Epithelial cell of esophagus (primary cell): ENCODE data around the gene SYCP2.

Experiments used
- DNase-seq: peaks from one replicate; pipeline ENCODE4 v3.0.0; 2010; ENCODE audit warnings: low read depth
- H3K4me3 ChIP-seq: 2 replicates; pipeline ENCODE4 v1.5.1; 2011; ENCODE audit warnings: mild to moderate bottlenecking, low read length, control low read depth
- TF ChIP-seq, protein P1 (sequence below): IDR thresholded peaks from 2 replicates; pipeline ENCODE4 v1.5.1; 2011; ENCODE audit warnings: low read depth, mild to moderate bottlenecking, low read length, control low read depth, inconsistent platforms; ENCODE audit not compliant: insufficient read depth; ENCODE audit errors: missing control alignments

Gene SYCP2

GRCh38 chr20:59817846-59818615 is 115.4 kb downstream of the SYCP2 start:
- no peak for DNase-seq
- TF ChIP-seq, protein P1, sequence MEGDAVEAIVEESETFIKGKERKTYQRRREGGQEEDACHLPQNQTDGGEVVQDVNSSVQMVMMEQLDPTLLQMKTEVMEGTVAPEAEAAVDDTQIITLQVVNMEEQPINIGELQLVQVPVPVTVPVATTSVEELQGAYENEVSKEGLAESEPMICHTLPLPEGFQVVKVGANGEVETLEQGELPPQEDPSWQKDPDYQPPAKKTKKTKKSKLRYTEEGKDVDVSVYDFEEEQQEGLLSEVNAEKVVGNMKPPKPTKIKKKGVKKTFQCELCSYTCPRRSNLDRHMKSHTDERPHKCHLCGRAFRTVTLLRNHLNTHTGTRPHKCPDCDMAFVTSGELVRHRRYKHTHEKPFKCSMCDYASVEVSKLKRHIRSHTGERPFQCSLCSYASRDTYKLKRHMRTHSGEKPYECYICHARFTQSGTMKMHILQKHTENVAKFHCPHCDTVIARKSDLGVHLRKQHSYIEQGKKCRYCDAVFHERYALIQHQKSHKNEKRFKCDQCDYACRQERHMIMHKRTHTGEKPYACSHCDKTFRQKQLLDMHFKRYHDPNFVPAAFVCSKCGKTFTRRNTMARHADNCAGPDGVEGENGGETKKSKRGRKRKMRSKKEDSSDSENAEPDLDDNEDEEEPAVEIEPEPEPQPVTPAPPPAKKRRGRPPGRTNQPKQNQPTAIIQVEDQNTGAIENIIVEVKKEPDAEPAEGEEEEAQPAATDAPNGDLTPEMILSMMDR = no peak
- H3K4me3 ChIP-seq = no peak overlapping the region

GRCh38 chr20:59817406-59817805 is 116.0 kb downstream of the SYCP2 start:
- H3K4me3 ChIP-seq = no peak overlapping the region
- no peak for DNase-seq
- TF ChIP-seq, protein P1 = no peak

- no peak overlapping the region for H3K4me3 ChIP-seq
- DNase-seq = no peak
- TF ChIP-seq, protein P1 = no peak
Observed at GRCh38 chr20:59816146-59816738, 117.2 kb downstream of the SYCP2 start.

GRCh38 chr20:59814840-59815340 is 118.5 kb downstream of the SYCP2 start:
- TF ChIP-seq, protein P1 = no peak
- no peak for DNase-seq

DNA sequence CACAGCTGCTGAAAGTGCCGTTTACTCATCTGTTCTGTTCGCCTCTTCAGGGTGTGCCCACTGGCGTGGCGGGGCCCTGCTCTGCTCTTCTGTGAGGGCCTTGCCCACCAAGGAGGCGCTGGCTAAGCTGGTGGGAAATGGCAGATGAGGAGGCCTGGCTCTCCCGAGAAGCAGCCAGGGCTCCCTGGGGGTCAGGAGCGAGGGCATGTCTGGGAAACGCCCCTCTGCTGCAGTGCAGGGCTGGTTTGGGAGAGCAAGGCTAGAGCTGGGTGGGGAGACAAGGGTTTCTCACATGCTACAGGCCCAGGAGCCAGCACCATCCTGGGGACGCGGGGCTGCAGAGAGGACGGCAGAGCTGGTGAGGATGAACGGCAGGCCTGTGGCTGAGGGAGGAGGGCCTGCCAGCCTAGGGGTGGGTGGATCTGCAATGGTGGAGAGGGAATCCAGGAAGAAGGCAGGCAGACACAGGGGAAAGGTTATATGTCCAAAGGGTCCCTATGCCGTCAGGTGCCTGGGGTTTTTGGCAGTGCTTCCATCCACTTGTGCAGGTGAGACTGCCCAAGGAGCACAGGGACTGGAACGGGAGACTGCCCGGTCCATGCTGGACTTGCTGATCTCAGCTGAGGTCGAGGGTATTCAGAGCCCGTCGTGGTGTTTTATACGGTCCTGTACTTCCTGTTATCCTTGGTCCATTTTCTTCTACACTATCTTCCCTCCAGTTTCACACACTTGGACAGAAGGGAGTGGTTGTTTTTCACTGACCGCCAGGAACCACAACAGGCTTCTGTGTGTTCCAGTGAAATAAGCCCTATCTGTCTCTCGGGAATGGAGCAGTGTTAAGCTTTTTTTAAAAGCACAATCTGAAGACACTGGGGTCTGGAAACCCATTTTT is 119.2 kb downstream of the SYCP2 start:
- DNase-seq = no peak
- H3K4me3 ChIP-seq = no peak overlapping the region
- TF ChIP-seq, protein P1 = no peak

More at GRCh38 chr20:59814840-59815340, 118.5 kb downstream of the SYCP2 start:
- H3K4me3 ChIP-seq = no peak overlapping the region
